Activated CD4-positive, alpha-beta T cell treated with anti-CD3 and anti-CD28 coated beads, Interleukin-2, Interleukin-6, amounts not matched to agents 100 ng/mL and 50 ng/mL, durations not matched to agents 16 hours and 8 hours (primary cell): ENCODE measurements around the gene BBX.

Experiments used
- DNase-seq: peaks from one replicate; pipeline ENCODE4 v3.0.0-alpha.2; 2020

The BBX gene

DNA sequence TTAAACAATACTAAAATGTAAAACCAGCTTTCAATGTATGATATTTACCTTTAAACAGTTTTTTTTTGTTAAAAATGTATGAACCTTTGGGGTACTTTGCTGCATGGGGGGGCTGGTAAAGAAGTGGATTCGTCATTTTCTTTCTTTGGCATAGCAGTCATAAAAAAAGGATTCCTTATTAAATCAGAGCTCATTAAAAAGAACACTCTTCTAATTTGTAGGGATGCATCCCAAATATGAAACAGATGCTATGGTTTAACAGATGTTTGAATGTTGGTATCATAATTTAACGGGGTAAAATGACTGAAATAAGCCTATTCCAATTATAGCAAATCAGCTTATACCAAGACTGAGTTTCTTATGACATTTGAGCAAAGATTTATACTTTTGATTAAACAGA, 234.4 kb downstream of the BBX start:
- DNase-seq, result no peak

DNA sequence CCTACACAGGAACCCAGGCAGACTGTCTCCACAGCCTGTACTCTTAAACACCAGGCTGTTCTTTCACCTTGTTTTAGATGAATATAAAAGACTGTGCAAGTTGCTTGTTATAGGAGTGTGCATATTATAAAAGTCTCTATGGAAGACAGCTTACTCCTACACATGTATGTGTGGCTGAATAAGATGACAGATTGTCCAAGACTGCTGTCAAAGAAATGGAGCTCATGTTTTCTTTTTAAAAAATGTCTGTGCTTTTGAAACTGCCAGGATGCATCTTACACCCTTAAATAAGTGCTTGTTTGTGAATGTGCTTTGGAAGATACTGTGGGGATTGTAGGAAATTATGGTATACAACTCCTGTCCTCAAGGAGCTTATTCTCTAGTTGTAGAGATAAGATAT, 237.4 kb downstream of the BBX start:
- no peak for DNase-seq

DNA sequence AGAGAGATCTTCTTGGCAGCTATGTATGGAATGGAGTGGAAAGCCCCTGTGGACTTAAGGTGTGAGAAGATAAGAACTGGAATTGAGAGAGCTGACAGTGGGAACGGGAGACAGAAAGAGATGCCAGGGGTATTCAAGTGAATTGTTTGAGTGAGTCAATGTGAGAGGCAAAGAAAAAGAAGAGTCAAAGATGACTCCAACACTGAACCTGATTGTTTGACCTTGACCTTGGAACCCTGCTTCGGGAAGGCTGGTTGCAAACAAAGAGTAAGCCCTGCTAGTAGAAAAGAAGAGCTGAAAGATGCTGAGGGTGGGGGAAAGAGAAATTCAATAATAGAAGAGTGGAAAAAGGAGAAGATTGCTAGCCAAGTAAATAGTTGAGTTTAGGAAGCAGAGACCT, 238.6 kb downstream of the BBX start:
- no peak for DNase-seq

DNA sequence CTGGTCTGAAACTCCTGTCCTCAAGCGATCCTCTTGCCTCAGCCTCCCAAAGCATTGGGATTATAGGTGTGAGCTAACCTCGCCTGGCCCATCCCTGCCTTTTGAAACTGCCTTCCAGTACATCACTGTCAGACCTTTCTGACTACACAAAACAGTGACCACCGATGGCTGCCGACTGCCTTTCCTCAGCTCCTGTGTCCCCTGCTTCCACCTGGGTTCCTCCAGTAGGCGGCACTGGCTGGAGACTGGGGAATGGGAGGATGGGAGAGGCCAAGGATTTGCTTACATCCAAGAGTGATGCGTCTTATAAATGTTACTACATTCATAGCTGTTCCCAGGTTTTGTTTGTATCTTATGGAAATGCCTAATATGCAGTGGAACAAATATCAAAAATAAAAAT, 242.8 kb downstream of the BBX start:
- no peak for DNase-seq

DNA sequence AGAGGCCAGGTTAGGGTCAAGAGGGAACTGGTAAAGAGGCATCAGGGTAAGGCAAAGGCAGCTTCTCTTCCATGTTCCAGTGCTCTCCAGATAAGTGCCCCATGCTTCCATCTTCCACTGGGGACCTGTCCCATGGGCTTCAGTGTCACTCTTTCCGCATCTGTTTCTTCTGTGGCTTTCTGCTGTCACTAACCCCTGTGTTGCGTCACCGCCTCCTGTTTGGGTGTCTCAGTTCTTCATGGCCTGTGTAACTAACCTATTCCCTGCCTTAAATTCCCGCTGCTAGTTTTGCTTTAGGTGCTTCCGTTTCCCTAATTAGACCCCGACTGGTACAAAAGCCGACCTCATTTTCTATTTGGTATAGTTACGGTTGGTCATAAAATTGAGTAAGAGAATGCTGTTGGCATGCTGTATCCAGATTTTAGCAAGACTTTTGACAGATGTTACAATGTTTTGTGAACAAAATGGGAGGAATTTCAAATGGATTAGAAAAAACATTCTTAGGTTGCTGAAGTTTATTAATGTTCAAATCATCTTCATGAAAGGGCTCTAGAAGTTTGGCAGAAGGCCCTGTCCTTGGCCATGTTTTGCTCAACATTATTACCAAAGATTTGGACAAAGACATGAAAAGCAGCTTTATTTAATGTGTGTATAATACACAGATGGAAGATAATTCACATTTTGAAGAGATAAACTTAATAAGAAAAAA, 245.3 kb downstream of the BBX start:
- DNase-seq, result no peak

GRCh38 chr3:107769882-107770281, 247.1 kb downstream of the BBX start:
- no peak for DNase-seq

GRCh38 chr3:107772016-107772415, 249.3 kb downstream of the BBX start:
- DNase-seq, result no peak

DNA sequence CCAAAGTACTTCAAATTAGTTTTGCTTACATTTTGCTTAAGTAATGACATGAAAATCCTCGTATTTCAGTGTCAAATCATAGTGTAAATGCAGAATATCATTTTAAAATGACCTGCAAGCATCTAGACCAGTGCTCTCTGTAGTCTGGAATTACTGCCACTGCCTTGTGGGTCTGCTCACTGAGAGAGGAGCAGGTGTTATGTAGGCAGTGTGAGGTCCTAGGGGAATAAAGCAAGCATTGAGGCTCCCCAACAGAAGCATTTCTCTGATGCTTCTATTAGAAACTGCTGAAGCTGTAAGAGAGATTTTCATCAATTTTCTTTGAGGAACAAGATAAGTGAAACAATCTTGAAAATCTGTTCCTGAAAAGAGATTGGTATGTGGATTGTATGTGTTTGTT, 253.2 kb downstream of the BBX start:
- no peak for DNase-seq

DNA sequence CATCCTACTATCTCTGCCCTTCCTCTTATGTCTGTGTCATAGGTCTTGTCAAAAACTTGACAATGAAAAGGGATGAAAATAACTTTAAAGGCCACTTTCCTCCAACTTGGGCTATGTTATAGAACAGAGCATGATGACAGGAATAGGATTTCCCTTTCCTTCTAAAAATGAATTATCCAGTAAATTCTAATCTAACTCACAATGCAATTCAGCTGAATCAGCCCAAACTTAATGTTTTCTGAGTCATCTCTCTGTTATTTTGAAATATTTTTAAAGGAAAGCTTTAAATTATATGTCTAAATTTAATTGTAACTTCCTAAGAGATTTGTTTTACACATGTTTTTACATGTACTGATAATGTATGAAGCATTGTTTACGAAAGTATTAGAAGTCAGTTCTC, 258.5 kb downstream of the BBX start:
- DNase-seq, result no peak

DNA sequence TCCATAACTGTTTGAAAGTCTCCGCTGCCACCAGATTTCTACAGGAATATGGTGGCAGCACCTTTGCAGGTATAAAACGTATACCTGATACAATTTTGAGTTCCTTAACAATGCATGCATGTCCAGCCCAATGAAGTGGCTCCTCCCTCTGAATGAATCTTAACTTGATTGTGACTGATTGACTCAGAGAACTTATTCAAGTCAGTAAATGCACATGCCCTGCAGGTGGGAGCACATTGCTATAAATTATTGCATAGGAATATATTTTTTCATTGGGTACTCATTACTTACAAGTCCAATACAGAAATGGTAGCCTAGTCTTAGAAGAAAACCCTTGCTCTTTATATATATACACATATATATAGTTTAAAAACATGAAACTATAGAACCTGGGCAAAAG, 259.3 kb downstream of the BBX start:
- DNase-seq, result no peak

- no peak for DNase-seq
Measured at GRCh38 chr3:107790612-107791011, 267.9 kb downstream of the BBX start.

DNA sequence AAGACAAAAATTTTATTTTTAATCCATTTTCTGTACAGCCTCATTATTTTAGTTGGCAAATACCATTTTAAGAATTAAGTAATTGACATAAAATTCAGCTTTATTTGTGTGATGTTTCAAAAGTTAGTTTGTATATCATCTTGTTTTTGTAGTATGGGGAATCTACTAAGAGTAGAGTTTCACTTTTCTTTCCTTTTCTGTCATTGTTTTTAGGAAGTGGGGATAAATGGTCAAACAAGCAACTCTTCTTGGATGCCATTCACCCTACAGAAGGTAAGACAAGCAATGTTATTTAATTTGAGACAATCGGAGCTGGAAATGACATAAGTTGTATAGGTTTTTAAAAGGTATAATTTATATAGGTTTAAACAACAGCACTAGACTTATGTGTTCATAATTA, 268.3 kb downstream of the BBX start:
- DNase-seq, result no peak

- DNase-seq, result no peak
Measured at GRCh38 chr3:107791450-107791849, 268.7 kb downstream of the BBX start.

DNA sequence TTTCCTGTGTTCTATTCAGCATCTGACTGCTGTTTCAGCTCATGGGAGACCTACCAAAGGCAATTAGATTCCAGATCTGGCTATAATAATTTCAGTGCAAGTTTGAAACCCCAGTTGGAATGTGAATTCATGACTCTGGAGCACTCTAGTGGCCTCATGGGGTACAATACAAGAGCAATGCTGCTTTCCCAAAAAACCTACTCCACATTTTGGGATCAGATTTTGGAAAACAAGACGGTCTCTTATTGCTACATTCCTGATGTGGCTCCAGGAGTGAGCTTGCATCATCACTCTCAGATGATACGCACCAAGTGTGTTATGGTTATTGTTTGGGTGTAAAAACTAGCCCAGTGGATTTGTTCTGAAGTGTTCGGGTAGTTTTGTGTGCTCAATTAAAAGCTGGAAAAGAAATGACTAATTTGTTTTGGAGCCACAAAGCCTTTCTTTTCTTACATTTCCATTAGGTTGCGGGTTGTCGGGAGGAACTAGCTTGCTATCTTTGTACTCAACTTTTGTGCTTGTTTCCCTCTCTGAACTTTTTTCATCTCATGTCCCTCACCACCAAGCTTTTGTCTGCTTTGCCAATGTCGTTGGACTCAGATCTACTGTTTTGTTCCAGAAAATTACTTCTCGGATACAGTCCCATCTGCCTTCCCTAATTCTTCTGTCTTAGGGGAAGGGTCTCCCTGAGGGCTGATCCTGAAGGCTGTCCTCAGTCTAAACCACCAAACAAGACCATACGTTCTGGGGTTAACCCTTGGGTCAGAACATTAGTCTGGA, 272.1 kb downstream of the BBX start:
- no peak for DNase-seq

DNA sequence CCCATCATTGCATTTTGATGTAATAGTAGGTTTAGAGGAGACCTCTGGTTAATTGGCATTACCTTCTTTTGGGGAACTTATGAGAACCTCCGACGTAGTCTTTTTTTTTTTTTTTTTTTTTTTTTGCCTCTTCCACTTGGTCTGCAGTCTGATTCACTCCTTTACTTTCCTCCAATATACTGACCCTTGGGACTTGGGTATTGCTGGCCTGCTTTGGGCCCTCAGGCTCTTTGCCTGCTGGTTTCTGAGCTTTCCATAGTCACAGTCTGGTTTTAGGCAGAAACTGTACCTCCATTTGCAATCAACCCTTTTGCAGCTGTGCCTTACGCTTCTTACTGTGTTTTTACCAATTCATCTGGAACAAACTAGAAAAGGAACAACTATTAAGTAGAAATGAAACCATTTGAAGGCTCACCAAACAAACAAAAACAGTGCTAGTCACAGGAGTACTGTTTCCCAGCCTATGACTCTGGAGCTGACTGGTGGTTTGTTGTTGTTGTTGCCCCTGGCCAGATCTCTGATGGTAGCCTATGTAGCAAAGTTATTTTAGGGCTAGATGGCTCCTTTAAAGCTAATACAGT, 272.8 kb downstream of the BBX start:
- DNase-seq, result no peak

DNA sequence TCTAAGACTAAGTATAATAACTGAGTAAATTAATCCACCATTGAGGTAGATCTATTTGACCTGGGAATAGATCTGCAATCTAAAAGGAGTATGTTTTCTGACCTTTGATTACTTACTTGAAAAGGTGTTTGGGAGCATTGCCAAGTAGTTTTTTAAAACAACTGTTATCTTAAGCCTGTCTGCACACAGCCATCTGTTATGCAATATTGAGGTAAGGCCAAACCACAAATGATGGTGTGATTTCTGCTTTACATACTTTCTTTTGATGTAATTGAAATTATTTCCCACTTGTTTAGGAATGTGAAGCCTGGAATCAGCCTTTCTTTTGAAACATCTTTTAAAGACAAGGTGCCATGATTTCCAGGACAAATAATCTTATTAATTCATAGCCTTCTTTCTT, 274.0 kb downstream of the BBX start:
- peak; percentile 11 for DNase-seq

GRCh38 chr3:107797586-107797985, 274.8 kb downstream of the BBX start:
- DNase-seq, result no peak

GRCh38 chr3:107798381-107798780, 275.6 kb downstream of the BBX start:
- no peak for DNase-seq

DNA sequence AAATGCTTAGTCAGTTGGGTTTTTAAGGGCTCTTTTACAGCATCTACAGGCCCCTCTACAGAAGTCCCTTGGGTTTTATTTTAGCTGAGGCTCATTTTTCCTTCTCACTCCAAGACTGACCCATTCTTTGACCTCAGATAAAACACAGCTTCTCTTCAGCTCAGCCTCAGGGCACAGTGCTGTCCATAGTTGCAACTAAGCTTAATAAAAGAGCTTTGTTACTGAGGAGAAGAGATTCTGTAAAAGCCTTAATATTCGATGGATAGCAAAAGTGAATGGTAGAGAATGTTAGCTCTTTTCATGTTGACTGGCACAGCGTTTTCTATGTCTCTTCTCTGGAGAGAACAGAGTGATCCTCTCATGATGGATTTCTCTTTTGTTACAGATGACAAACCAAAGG, 277.9 kb downstream of the BBX start:
- no peak for DNase-seq

DNA sequence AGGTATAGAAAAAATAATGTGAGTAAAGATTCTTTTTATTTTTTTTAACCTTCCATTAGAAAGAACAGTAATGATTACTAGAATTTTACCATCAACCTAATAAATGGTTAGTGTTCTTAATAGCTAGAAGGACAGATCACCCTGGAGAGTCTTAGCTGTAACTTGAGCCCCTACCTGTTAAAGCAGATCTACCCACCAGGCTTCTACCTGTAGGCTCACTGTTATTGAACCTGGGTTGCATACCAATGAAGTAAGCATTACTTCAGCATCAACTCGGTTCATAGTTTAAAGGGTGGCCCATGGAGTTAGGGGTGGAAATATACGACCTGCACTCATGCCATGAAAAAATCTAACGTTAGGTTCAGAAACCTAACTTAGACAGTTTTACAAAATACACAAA, 280.4 kb downstream of the BBX start:
- no peak for DNase-seq

GRCh38 chr3:107806021-107806420, 283.3 kb downstream of the BBX start:
- no peak for DNase-seq

- no peak for DNase-seq
Measured at GRCh38 chr3:107806536-107806935, 283.8 kb downstream of the BBX start.

GRCh38 chr3:107810171-107811071, 287.7 kb downstream of the BBX start:
- peak; percentile 41 for DNase-seq
